ENCODE measurements around the gene UNC13A.
A peak's percentile ranks its signal among the peaks of the same experiment; 100 is the strongest.

The UNC13A gene

GRCh38 chr19:17703824-17704463, 15.8 kb upstream of the UNC13A start:
- peak; percentile 37 to 69 (median 49) for DNase-seq

DNA sequence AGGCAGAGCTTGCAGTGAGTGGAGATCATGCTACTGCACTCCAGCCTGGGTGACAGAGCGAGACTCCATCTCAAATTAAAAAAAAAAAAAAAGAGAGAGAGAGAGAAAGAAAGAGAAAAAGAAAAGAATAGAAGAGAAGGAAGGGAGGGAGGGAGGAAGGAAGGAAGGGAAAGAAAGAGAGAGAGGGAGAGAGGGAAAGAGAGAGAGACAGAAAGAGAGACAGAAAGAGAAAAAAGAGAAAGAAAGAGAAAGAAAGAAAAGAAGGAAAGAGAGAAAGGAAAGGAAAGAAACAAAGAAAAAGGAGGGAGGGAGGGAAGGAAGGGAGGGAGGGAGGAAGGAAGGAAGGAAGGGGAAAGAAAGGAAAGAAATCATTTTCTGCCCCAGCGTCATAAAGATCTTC, 7.0 kb upstream of the UNC13A start:
- DNase-seq: no peak

DNA sequence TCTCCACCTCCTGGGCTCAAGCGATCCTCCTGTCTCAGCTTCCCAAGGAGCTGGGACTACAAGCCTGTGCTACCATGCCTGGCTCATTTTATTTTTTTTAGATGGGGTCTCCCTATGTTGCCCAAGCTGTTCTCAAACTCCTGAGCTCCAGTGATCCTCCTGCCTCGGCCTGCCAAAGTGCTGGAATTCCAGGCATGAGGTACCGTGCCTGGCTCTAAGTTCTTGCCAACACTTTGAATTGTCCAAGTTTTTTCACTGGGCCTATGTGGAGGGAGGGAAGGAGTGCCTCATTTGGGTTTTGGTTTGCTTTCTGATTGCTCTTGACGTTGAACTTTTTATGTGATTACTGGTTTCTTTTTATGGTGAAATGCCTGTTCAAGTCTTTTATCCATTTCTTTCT, 4.4 kb upstream of the UNC13A start:
- DNase-seq: no peak

DNA sequence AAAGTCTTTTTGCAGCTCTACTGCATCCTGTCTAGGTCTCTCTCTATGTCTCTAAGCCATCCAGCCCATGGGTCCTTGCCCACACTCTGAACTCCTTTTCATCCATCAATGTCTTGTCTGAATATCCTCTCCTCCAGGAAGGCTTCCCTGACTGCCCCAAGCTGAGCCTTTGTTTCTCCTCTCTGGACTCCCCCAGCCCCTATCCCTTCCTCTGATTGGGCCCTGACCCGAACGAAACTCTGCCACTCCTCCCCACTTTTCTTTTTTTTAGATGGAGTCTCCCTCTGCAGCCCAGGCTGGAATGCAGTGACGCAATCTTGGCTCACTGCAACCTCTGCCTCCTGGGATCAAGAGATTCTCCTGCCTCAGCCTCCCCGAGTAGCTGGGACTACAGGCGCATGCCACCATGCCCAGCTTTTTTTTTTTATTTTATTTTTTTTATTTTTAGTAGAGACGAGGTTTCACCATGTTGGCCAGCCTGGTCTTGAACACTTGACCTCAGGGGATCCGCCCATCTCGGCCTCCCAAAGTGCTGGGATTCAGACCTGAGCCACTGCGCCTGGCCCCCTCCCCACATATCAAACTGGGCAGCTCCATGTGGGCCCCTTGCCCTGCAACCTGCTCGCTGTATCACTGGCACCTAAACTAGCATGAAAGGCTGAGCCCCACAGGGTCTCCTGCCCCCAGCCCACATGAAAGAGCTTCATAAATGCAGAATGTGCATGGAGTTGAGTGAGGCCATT, 870 bp upstream of the UNC13A start:
- DNase-seq: no peak

GRCh38 chr19:17687141-17687856, 855 bp downstream of the UNC13A start:
- no peak for DNase-seq

GRCh38 chr19:17686592-17687024, 1.5 kb downstream of the UNC13A start:
- no peak for DNase-seq

DNA sequence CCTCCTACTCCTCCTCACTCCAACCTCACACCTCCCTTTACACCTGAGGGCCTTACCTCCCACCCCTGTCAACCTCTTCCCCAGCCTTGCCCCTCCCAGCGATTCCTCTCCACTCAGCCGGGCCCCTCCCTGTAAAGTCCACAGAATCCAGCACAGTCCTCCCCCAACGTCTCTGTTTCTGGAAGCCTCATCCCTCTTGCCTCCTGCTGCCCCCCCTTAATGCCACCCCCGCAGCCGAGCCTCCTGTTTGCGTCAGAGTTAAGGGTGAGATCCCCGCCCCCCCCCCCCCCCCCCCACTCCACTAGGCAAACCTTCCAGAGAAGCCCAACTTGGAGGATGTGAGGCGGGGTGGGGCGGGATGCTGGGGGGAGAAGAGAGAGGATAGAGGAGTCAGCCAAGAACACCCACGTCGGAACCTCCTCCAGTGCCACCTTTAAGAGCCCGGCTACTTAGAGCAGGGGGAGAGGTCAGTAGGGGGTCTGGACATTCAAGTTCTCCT, 2.1 kb downstream of the UNC13A start:
- DNase-seq: no peak

DNA sequence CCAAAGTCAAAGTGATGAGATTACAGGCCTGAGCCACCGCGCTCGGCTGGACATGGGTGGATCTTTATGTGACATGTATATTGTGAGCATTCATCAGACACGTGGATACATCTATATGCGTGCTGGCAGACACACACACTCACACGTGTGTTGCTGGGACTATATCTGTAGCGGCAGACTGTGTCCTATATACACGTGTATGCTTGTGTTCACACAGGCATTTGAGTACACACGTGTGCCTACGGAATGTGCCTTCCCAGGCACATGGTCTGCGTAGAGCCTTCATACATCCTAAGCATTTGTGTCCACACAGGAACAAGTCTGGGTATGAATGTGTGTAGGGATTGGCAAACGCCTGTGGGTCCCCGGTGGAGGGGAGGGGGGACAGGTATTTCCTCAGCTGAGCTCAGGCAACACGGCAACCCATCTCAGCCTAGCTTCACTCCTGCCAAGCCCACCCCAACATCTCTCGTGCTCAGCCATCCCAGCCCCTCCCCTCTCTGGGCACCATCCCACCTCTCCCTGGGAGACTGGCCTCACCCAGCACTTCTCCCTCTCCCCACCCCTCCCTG, 2.6 kb downstream of the UNC13A start:
- DNase-seq: no peak

DNA sequence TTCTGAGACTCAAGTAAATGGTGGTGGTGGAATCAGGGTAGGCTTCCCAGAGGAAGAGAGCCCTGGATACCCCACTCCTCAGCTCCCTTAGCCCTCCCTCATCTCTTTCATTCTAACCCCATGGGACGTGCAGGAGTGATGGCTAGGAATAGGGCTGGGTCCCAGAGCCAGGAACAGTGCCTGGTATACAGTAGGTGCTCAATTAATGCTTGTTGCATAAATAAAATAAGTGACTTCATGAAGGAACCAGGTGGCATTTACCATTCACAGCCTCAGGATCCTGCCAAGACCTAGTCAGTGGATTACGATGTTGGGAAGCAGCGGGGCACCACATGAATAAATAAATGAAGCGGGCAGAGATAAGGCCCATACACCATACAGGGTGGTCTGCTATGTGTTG, 3.9 kb downstream of the UNC13A start:
- DNase-seq: no peak

DNA sequence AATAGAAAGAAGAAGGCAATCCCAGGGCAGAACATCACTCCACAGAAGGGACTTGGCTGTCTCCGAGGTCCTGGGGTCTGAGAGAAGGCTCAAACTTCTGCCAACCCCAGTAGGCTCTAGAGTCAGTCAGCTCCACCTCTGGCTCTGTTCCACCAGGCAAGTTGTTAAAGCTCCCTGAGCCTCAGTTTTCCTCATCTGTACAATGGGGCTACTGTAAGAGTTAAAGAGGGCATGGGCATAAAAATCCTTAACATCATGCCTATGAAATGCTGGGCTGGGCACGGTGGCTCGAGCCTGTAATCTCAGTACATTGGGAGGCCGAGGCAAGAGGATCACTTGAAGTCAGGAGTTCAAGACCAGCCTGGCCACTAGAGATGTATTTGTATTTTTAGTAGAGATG, 5.1 kb downstream of the UNC13A start:
- DNase-seq: no peak

- no peak for DNase-seq
Measured at GRCh38 chr19:17682273-17682672, 5.9 kb downstream of the UNC13A start.

DNA sequence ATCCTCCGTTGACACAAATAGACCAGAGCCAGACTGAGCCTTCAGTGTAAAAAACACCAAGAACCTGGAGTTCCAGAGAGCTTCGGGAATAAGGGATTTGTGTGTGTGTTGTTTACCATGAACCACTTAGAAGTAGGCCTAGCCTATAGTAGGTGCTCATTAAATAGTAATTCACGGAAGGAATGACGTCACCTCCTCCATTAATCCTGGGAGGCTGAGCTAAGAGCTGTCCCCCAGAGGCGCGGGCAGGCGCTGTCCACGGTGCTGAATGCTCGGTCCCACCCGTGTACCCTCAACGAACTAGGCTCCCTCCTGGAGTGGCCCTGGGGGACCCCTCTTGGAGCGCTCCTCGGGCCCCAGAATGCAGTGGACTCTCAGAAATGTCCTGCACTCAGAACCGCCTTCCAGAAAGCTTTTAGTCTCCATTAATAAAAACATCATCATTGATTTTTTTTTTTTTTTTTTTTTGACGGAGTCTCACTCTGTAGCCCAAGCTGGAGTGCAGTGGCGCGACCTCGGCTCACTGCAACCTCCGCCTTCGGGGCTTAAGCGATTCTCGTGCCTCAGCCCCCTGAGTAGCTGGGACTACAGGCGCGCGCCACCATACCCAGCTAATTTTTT, 6.5 kb downstream of the UNC13A start:
- DNase-seq: peak in 2 of 5 donors; percentile 22 to 23

DNA sequence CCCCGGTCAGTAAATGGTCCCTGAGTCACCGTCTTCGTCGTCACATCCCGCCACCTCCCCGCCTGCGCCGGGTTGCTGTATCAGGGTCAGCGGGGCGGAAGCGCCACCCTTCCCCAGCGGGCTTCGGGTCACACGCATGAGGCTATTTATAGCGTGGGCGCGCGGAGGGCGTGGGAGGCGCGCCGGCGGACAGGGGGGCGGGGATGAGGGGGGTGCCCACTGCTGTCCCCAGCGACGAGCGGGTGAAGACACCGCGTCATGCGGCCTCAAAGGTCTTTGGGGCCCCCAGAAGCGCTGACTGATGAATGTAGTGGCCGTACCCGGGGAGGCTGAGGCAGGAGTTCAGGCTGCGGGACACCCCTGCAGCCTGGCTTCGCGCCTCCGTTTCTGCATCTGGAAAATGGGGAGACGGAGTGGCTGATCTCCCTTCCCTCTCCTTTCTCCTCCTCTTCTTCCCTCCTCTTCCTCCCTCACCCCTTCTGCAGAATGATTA, 7.9 kb downstream of the UNC13A start:
- peak in 2 of 5 donors; percentile 6 to 47 for DNase-seq

- DNase-seq: no peak
Measured at GRCh38 chr19:17679526-17680229, 8.5 kb downstream of the UNC13A start.

DNA sequence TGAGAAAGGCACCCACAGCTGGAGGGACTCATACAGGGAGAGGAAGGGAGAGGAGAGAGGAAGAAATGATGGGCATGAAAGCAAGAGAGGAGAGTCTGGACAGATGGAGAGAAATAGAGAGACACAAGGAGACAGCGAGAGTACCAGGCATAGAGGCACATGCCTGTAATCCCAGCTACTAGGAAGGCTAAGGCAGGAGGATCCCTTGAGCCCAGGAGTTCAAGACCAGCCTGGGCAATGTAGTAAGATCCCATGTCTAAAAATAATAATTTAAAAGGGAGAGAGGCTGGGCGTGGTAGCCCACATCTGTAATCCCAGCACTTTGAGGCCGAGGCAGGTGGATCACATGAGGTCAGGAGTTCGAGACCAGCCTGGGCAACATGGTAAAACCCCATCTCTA, 9.3 kb downstream of the UNC13A start:
- DNase-seq: no peak

DNA sequence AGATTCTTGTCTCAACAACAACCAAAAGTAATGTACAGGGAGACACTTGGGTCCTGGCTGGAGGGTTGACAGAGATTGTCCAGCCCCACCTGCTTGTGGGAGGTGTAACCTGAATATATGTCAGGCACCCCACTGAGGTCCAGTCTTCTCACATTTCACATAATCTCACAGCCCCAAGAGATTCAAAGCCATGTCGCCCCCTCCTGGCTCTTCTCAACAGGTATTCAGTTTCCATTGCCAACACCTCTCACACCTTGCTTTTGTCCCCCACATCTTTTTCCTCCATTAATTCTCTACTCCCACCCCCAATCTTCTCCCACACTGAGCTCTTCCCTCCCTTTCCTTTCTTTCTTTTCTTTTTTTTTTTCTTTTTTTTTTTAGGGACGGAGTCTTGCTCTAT, 11.2 kb downstream of the UNC13A start:
- DNase-seq: no peak

- no peak for DNase-seq
Measured at GRCh38 chr19:17676295-17676694, 11.9 kb downstream of the UNC13A start.

DNA sequence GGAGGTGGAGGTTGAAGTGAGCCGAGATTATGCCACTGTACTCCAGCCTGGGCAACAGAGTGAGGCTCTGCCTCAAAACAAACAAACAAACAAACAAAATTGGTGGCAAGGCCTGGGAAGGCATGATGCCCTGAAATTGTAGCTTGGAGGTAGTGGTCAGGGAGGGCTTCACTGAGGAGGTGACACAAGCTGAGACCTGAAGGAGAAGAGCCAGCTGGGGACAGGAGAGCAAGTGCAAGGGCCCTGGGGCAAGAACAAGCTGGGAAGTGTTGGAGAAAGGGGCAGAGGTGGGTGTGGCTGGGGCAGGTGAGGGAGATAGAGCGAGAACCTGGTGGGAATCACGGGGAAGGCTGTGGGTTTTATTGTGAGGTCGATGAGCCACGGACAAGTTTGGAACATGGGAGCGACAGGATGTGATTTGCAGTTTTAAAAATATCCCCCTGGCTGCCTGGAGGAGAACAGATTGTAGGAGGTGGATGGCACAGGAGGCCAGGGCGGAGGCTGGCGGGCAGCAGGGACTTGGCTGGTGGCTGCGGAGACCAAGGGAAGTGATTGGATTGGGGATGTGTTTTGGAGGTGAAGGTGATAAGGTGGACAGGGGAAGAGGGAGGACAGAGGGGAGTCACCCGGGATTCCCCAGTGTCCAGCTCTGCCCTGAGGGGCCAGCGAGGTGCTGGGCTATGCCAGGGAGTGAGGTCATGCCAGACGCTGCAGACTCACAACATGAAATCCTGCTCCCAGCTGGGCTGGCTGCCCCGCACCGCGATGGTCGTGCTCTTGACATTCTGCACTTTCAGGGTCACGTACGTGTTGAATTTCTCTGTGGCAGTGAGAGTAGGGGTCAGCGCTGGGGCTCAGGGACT, 14.0 kb downstream of the UNC13A start:
- no peak for DNase-seq

- peak in 1 of 5 donors; percentile 14 for DNase-seq
Measured at GRCh38 chr19:17671906-17672305, 16.2 kb downstream of the UNC13A start.

- DNase-seq: no peak
Measured at GRCh38 chr19:17669419-17669818, 18.7 kb downstream of the UNC13A start.

- no peak for DNase-seq
Measured at GRCh38 chr19:17665058-17665457, 23.1 kb downstream of the UNC13A start.

All from T-helper 1 cell (primary cell).